HepG2 (cell line): ENCODE data around the gene MBNL3. TPM values are rescaled to one million over a fixed set of nuclear protein-coding genes. Genes with fewer than 3 reads are reported as not detected.

Experiments
- HNF1A ChIP-seq, 2 experiments: sonication (generic) in 1 of 2; formaldehyde crosslinking in 1 of 2; IDR thresholded peaks; 2 replicates each; pipeline versions ENCODE4 v1.4.0 to v1.6.1; 2016 to 2020; ENCODE audit warnings: borderline replicate concordance in 1 of 2, low read depth in 1 of 2, mild to moderate bottlenecking in 1 of 2, missing genetic modification reagents in 1 of 2
- HNF4A ChIP-seq: sonication (generic); formaldehyde crosslinking; IDR thresholded peaks from 2 replicates; pipeline ENCODE4 v1.4.0; 2020; ENCODE audit warnings: missing genetic modification reagents
- SNAPC4 ChIP-seq: sonication (generic); formaldehyde crosslinking; IDR thresholded peaks from 2 replicates; pipeline ENCODE4 v1.4.0; 2020; ENCODE audit warnings: mild to moderate bottlenecking, missing genetic modification reagents
- THRA ChIP-seq: sonication (generic); formaldehyde crosslinking; IDR thresholded peaks from 2 replicates; pipeline ENCODE4 v1.4.0; 2020; ENCODE audit warnings: missing genetic modification reagents, borderline replicate concordance
- ZBTB25 ChIP-seq: IDR thresholded peaks from 2 replicates; pipeline ENCODE4 v1.6.1; 2018; ENCODE audit warnings: missing genetic modification reagents
- ZNF431 ChIP-seq: sonication (generic); formaldehyde crosslinking; IDR thresholded peaks from 2 replicates; pipeline ENCODE4 v1.9.0; 2022; ENCODE audit warnings: missing genetic modification reagents, low read depth, mild to moderate bottlenecking, borderline replicate concordance
- ZNF512B ChIP-seq: sonication (generic); formaldehyde crosslinking; IDR thresholded peaks from 2 replicates; pipeline ENCODE4 v1.5.1; 2020; ENCODE audit warnings: missing genetic modification reagents, mild to moderate bottlenecking, borderline replicate concordance
- ZNF619 ChIP-seq: sonication (generic); formaldehyde crosslinking; IDR thresholded peaks from 2 replicates; pipeline ENCODE4 v1.4.0; 2020; ENCODE audit warnings: mild to moderate bottlenecking, missing genetic modification reagents
- ZNF639 ChIP-seq: conservative IDR thresholded peaks from 2 replicates; pipeline ENCODE4 v1.6.1; 2018; ENCODE audit warnings: missing genetic modification reagents
- polyA plus RNA-seq, 8 experiments: library from polyadenylated mRNA; depleted of rRNA in 3 of 8; stranded (reverse) in 7 of 8; unstranded in 1 of 8; fragments of >200 nt; fragmentation: Illumina TruSeq in 4 of 8; extraction: Trizol in 4 of 8; gene quantifications; 2 replicates each; pipeline versions ENCODE4 v1.2.1 to v1.2.3, GENCODE V29; 2011 to 2016; ENCODE audit warnings: low read depth in 4 of 8, missing spikeins in 1 of 8, mixed read lengths in 1 of 8; ENCODE audit not compliant: insufficient read depth in 1 of 8
- total RNA-seq, 5 experiments: library from RNA; depleted of rRNA; stranded (reverse); fragments of >200 nt; fragmentation: Illumina TruSeq; extraction: Trizol; gene quantifications; 2 replicates each; pipeline ENCODE4 v1.2.3, GENCODE V29; 2016; ENCODE audit warnings: low read depth in 1 of 5

MBNL3 gene
- total and polyA plus RNA-seq, 2 of the 13 experiments (the other 11 are each of a cell fraction or from before 2014, with no cell fraction given) = 155 to 257 TPM

- TF ChIP-seq HNF1A (IDR thresholded peaks at IDR 0.05; ENCODE audit: low read depth) = 0 out of 2 replicates have a peak, but pooled peaks have one; percentile 27
- TF ChIP-seq HNF1A (CRISPR knock-in tag; IDR thresholded peaks at IDR 0.05; ENCODE audit: borderline replicate concordance) = no peak; the same call in 1 of the 2 replicates
- TF ChIP-seq ZNF619 = no peak
- no peak for TF ChIP-seq ZNF639 (CRISPR knock-in tag)
- TF ChIP-seq ZNF431 (CRISPR knock-in tag) = no peak
- TF ChIP-seq ZNF512B (CRISPR knock-in tag) = no peak
- 0 out of 2 replicates have a peak, but pooled peaks have one; percentile 38 for TF ChIP-seq ZBTB25
- peak; percentile 62; the same call in 1 of the 2 replicates for TF ChIP-seq THRA (CRISPR knock-in tag)
- no peak for TF ChIP-seq SNAPC4 (CRISPR knock-in tag)
- peak; percentile 68 for TF ChIP-seq HNF4A (CRISPR knock-in tag)
Observed at GRCh38 chrX:132367984-132368383, 120.9 kb downstream of the MBNL3 start (continued).
